Activated naive CD8-positive, alpha-beta T cell treated with anti-CD3 and anti-CD28 coated beads for 36 hours (primary cell): Measurements from ENCODE around the gene PCDHGB1. TPM values are rescaled to one million over a fixed set of nuclear protein-coding genes. Genes with fewer than 3 reads are reported as not detected.
"Not testable (repeated sequence)": the region's sequence is repeated elsewhere in the genome, so short reads cannot be mapped to it uniquely, and the experiment has no call there.

Source experiments
- DNase-seq: peaks from one replicate; pipeline ENCODE4 v3.0.0; 2021
- H3K27ac Mint-ChIP-seq: one replicate; pipeline ENCODE4 v1.8.0; 2022; ENCODE audit warnings: mild to moderate bottlenecking, moderate library complexity, mixed read lengths
- H3K27me3 Mint-ChIP-seq: one replicate; pipeline ENCODE4 v1.8.0; 2022; ENCODE audit warnings: mild to moderate bottlenecking, mixed read lengths
- H3K36me3 Mint-ChIP-seq: one replicate; pipeline ENCODE4 v1.8.0; 2021; ENCODE audit warnings: mild to moderate bottlenecking, mixed read lengths
- H3K4me1 Mint-ChIP-seq: one replicate; pipeline ENCODE4 v1.8.0; 2021; ENCODE audit warnings: mixed read lengths
- H3K4me3 Mint-ChIP-seq: one replicate; pipeline ENCODE4 v1.8.0; 2022; ENCODE audit warnings: mild to moderate bottlenecking, moderate library complexity, mixed read lengths
- H3K9me3 Mint-ChIP-seq: one replicate; pipeline ENCODE4 v1.8.0; 2022; ENCODE audit warnings: mixed read lengths
- total RNA-seq, 2 experiments: library from RNA; stranded (reverse); gene quantifications; one replicate each; pipeline ENCODE4 v1.2.3, GENCODE V29; 2021

The PCDHGB1 gene
- total RNA-seq, 2 experiments from 2014 or later, result not detected

DNA sequence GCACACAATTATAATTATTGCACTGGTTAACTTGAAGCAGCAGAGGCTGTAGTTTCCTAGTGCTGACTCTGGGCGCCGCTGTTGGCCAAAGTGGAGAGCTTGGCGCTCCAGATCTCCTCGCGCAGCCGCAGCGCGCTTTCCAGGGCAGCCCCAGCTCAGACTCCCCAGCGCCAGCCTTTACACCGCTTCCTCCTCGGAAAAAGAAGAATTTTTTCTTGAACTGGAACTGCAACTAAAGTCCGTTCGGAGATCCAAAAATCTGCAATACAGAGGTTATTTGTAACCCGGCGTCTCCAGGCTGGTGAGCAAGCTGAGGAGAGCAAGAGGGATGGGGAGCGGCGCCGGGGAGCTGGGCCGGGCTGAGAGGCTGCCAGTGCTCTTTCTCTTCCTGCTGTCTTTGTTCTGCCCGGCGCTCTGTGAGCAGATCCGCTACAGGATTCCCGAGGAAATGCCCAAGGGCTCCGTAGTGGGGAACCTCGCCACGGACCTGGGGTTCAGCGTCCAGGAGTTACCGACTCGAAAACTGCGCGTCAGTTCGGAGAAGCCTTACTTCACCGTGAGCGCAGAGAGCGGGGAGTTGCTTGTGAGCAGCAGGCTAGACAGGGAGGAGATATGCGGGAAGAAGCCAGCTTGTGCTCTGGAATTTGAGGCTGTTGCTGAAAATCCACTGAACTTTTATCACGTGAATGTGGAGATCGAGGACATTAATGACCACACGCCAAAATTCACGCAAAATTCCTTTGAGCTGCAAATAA lies 37.8 kb downstream of the PCDHGB1 start, which contains the start of gene PCDHGB4:
Gene PCDHGB4, plus strand, starts transcription at position 142 of the 755 bp plus-strand sequence. Its CDS starts 187 bp downstream, at position 329.
- Mint-ChIP-seq H3K4me3 (peak within 1 kb of the TSS; percentile 37), H3K9me3 (peaks cover 47% of the 10 kb centered on the region)

DNA sequence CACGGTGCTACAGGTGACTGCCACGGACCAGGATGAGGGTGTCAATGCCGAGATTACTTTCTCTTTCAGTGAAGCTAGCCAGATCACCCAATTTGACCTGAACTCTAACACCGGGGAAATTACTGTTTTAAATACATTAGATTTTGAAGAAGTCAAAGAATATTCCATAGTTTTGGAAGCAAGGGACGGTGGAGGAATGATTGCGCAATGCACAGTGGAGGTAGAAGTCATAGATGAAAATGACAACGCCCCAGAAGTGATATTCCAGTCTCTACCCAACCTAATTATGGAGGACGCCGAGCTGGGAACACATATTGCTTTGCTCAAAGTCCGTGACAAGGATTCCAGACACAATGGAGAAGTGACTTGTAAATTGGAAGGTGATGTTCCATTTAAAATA lies 38.8 kb downstream of the PCDHGB1 start:
- no peak for DNase-seq
- no peak overlapping the region for H3K27ac Mint-ChIP-seq
- H3K4me3 Mint-ChIP-seq, result no peak overlapping the region
- H3K4me1 Mint-ChIP-seq, result no peaks in the 10 kb centered on the region
- H3K36me3 Mint-ChIP-seq, result peaks cover 21% of the 10 kb centered on the region
- peaks cover 48% of the 10 kb centered on the region for H3K9me3 Mint-ChIP-seq
- peaks cover 84% of the 10 kb centered on the region for H3K27me3 Mint-ChIP-seq

More for the DNA sequence above, 37.8 kb downstream of the PCDHGB1 start, which contains the start of gene PCDHGB4:
- peaks cover 17% of the 10 kb centered on the region for H3K36me3 Mint-ChIP-seq
- peaks cover 85% of the 10 kb centered on the region for H3K27me3 Mint-ChIP-seq
- not testable (repeated sequence) for H3K4me1 Mint-ChIP-seq, H3K27ac Mint-ChIP-seq, DNase-seq

DNA sequence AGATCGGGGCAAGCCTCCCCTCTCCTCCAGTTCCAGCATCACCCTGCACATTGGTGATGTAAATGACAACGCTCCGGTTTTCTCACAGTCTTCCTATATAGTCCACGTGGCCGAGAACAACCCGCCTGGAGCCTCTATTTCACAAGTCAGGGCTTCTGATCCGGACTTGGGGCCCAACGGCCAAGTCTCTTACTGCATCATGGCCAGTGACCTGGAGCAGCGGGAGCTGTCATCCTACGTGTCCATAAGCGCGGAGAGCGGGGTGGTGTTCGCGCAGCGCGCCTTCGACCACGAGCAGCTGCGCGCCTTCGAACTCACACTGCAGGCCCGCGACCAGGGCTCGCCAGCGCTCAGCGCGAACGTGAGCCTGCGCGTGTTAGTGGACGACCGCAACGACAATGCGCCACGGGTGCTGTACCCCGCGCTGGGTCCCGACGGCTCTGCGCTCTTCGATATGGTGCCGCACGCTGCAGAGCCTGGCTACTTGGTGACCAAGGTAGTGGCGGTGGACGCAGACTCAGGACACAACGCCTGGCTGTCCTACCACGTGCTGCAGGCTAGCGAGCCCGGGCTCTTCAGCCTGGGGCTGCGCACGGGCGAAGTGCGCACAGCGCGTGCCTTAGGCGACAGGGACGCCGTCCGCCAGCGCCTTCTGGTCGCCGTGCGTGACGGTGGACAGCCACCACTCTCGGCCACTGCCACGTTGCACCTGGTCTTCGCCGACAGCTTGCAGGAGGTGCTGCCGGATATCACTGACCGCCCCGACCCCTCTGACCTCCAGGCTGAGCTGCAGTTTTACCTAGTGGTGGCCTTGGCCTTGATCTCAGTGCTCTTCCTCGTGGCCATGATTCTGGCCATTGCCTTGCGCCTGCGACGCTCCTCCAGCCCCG lies 39.5 kb downstream of the PCDHGB1 start:
- Mint-ChIP-seq H3K27me3 (peaks cover 84% of the 10 kb centered on the region), H3K9me3 (peaks cover 48% of the 10 kb centered on the region), H3K36me3 (peaks cover 26% of the 10 kb centered on the region), H3K4me3 (no peak overlapping the region), H3K27ac (no peak overlapping the region), H3K4me1 (no peaks in the 10 kb centered on the region)
- DNase-seq, result no peak

DNA sequence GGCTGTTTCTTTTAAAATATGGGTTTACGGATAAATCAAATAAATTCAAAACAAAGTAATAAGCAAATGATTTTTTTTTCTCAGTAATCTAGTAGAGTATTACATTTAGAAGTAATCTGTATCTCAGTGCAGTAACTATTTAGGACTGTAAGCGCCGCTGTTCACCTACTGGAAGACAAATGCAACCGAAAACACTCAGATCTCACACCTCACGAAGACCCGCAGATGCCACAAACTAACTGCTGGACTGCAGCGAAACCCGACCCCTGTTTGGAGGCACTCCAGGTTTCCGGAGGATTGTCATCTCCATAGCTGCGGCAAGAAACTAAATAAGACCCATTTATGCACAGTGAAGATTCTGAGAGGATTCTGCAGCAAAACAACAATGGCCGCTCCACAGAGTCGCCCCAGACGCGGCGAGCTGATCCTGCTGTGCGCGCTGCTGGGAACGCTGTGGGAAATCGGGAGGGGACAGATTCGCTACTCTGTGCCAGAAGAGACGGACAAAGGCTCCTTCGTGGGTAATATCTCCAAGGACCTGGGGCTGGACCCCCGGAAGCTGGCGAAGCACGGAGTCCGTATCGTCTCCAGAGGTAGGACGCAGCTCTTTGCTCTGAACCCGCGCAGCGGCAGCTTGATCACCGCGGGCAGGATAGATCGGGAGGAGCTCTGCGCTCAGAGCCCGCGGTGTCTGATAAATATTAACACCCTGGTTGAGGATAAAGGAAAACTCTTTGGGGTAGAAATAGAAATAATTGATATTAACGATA lies 42.7 kb downstream of the PCDHGB1 start, which contains the start of gene PCDHGA8:
Gene PCDHGA8, plus strand, starts transcription at position 205 of the 770 bp plus-strand sequence. Its CDS starts 181 bp downstream, at position 386.
- Mint-ChIP-seq H3K27me3 (peaks cover 82% of the 10 kb centered on the region), H3K27ac (no peak within 1 kb of the TSS), H3K4me3 (no peak within 1 kb of the TSS), H3K4me1 (no peaks in the 10 kb centered on the region), H3K9me3 (peaks cover 35% of the 10 kb centered on the region), H3K36me3 (peaks cover 24% of the 10 kb centered on the region)
- DNase-seq, result no peak

DNA sequence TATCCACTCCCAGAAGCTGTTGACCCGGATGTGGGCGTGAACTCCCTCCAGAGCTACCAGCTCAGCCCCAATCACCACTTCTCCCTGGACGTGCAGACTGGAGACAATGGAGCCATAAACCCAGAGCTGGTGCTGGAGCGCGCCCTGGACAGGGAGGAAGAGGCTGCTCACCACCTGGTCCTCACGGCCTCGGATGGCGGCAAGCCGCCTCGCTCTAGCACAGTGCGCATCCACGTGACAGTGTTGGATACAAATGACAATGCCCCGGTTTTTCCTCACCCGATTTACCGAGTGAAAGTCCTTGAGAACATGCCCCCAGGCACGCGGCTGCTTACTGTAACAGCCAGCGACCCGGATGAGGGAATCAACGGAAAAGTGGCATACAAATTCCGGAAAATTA lies 43.4 kb downstream of the PCDHGB1 start:
- H3K4me1 Mint-ChIP-seq, result no peaks in the 10 kb centered on the region
- peaks cover 33% of the 10 kb centered on the region for H3K9me3 Mint-ChIP-seq
- no peak for DNase-seq
- no peak overlapping the region for H3K27ac Mint-ChIP-seq
- H3K4me3 Mint-ChIP-seq, result no peak overlapping the region
- peaks cover 82% of the 10 kb centered on the region for H3K27me3 Mint-ChIP-seq
- peaks cover 23% of the 10 kb centered on the region for H3K36me3 Mint-ChIP-seq

DNA sequence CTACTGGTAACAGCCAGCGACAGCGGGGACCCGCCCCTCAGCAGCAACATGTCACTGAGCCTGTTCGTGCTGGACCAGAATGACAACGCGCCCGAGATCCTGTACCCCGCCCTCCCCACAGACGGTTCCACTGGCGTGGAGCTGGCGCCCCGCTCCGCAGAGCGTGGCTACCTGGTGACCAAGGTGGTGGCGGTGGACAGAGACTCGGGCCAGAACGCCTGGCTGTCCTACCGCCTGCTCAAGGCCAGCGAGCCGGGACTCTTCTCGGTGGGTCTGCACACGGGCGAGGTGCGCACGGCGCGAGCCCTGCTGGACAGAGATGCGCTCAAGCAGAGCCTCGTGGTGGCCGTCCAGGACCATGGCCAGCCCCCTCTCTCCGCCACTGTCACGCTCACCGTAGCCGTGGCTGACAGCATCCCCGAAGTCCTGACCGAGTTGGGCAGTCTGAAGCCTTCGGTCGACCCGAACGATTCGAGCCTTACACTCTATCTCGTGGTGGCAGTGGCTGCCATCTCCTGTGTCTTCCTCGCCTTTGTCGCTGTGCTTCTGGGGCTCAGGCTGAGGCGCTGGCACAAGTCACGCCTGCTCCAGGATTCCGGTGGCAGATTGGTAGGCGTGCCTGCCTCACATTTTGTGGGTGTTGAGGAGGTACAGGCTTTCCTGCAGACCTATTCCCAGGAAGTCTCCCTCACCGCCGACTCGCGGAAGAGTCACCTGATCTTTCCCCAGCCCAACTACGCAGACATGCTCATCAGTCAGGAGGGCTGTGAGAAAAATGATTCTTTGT lies 44.7 kb downstream of the PCDHGB1 start:
- H3K9me3 Mint-ChIP-seq, result peaks cover 33% of the 10 kb centered on the region
- H3K27ac Mint-ChIP-seq, H3K4me1 Mint-ChIP-seq, DNase-seq, H3K4me3 Mint-ChIP-seq: not testable (repeated sequence)
- peaks cover 82% of the 10 kb centered on the region for H3K27me3 Mint-ChIP-seq
- H3K36me3 Mint-ChIP-seq, result peaks cover 20% of the 10 kb centered on the region

DNA sequence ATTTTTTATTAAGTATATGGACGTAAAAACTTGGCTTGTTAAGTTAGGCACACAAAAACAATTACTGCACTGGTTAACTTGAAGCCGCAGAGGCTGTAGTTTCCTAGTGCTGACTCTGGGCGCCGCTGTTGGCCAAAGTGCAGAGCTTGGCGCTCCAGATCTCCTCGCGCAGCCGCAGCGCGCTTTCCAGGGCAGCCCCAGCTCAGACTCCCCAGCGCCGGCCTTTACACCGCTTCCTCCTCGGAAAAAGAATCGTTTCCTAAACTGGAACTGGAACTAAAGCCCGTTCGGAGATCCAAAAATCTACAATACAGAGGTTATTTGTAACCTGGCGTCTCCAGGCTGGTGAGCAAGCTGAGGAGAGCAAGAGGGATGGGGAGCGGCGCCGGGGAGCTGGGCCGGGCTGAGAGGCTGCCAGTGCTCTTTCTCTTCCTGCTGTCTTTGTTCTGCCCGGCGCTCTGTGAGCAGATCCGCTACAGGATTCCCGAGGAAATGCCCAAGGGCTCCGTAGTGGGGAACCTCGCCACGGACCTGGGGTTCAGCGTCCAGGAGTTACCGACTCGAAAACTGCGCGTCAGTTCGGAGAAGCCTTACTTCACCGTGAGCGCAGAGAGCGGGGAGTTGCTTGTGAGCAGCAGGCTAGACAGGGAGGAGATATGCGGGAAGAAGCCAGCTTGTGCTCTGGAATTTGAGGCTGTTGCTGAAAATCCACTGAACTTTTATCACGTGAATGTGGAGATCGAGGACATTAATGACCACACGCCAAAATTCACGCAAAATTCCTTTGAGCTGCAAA lies 48.1 kb downstream of the PCDHGB1 start, which contains the start of gene PCDHGB5:
Gene PCDHGB5, plus strand, starts transcription at position 192 of the 796 bp plus-strand sequence. Its CDS starts 181 bp downstream, at position 373.
- peaks cover 30% of the 10 kb centered on the region for H3K9me3 Mint-ChIP-seq
- peak within 1 kb of the TSS; percentile 61 for H3K4me3 Mint-ChIP-seq
- H3K36me3 Mint-ChIP-seq, result peaks cover 21% of the 10 kb centered on the region
- H3K4me1 Mint-ChIP-seq, H3K27ac Mint-ChIP-seq: not testable (repeated sequence)
- DNase-seq, result peak; percentile 53
- H3K27me3 Mint-ChIP-seq, result peaks cover 81% of the 10 kb centered on the region

DNA sequence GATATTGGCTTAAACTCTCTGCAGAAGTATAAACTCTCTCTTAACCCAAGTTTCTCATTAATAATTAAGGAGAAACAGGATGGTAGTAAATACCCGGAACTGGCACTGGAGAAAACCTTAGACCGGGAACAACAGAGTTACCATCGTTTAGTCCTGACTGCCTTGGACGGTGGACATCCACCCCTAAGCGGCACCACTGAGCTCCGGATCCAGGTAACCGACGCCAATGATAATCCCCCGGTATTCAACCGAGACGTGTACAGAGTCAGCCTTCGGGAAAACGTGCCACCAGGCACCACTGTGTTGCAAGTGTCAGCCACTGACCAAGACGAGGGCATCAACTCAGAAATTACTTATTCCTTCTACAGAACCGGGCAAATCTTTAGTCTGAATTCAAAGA lies 48.7 kb downstream of the PCDHGB1 start:
- peaks cover 1% of the 10 kb centered on the region for H3K4me1 Mint-ChIP-seq
- H3K4me3 Mint-ChIP-seq, result no peak overlapping the region
- peaks cover 18% of the 10 kb centered on the region for H3K36me3 Mint-ChIP-seq
- H3K9me3 Mint-ChIP-seq, result peaks cover 27% of the 10 kb centered on the region
- peaks cover 82% of the 10 kb centered on the region for H3K27me3 Mint-ChIP-seq
- H3K27ac Mint-ChIP-seq, result no peak overlapping the region
- no peak for DNase-seq

DNA sequence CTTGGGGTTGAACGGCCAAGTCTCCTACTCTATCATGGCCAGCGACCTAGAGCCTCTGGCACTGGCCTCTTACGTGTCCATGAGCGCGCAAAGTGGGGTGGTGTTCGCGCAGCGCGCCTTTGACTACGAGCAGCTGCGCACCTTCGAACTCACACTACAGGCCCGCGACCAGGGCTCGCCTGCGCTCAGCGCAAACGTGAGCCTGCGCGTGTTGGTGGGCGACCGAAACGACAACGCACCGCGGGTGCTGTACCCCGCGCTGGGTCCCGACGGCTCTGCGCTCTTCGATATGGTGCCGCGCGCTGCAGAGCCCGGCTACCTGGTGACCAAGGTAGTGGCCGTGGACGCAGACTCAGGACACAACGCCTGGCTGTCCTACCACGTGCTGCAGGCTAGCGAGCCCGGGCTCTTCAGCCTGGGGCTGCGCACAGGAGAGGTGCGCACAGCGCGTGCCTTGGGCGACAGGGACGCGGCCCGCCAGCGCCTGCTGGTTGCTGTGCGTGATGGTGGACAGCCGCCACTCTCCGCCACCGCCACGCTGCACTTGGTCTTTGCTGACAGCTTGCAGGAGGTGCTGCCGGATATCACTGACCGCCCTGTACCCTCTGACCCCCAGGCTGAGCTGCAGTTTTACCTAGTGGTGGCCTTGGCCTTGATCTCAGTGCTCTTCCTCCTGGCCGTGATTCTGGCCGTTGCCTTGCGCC lies 49.8 kb downstream of the PCDHGB1 start:
- H3K9me3 Mint-ChIP-seq, result peaks cover 21% of the 10 kb centered on the region
- H3K4me3 Mint-ChIP-seq, result no peak overlapping the region
- H3K27ac Mint-ChIP-seq, result no peak overlapping the region
- peaks cover 15% of the 10 kb centered on the region for H3K36me3 Mint-ChIP-seq
- H3K27me3 Mint-ChIP-seq, result peaks cover 82% of the 10 kb centered on the region
- peaks cover 1% of the 10 kb centered on the region for H3K4me1 Mint-ChIP-seq
- no peak for DNase-seq

Other genes with a start within 250 kb of the PCDHGB1 start
- not detected for gene PCDHB3, start 249.6 kb upstream of the PCDHGB1 start, total RNA-seq
- not detected for gene PCDHB4, start 228.3 kb upstream of the PCDHGB1 start, total RNA-seq
- gene PCDHB5, start 214.9 kb upstream of the PCDHGB1 start, total RNA-seq, result not detected
- gene PCDHB6, start 200.0 kb upstream of the PCDHGB1 start, total RNA-seq, result not detected
- gene PCDHB7, start 177.5 kb upstream of the PCDHGB1 start, total RNA-seq, result not detected
- not detected for gene PCDHB8, start 172.3 kb upstream of the PCDHGB1 start, total RNA-seq
- gene PCDHB16, start 167.7 kb upstream of the PCDHGB1 start, total RNA-seq, result not detected
- not detected for gene PCDHB9, start 162.9 kb upstream of the PCDHGB1 start, total RNA-seq
- gene PCDHB10, start 157.7 kb upstream of the PCDHGB1 start, total RNA-seq, result not detected
- not detected for gene PCDHB11, start 150.5 kb upstream of the PCDHGB1 start, total RNA-seq
- not detected for gene PCDHB12, start 141.4 kb upstream of the PCDHGB1 start, total RNA-seq
- gene PCDHB13, start 136.2 kb upstream of the PCDHGB1 start, total RNA-seq, result not detected
- not detected for gene PCDHB14, start 126.8 kb upstream of the PCDHGB1 start, total RNA-seq
- gene PCDHB15, start 104.7 kb upstream of the PCDHGB1 start, total RNA-seq, result not detected
- gene SLC25A2, start 46.0 kb upstream of the PCDHGB1 start, total RNA-seq, result under 1 TPM in 1 of 2 experiments, not detected in 1; 0.21 TPM
- 10 to 100 TPM; 60.4 to 60.5 TPM for gene TAF7, start 29.3 kb upstream of the PCDHGB1 start, total RNA-seq
- not detected for gene PCDHGA1, start 19.6 kb upstream of the PCDHGB1 start, total RNA-seq
- not detected for gene PCDHGA2, start 11.3 kb upstream of the PCDHGB1 start, total RNA-seq
- not detected for gene PCDHGA3, start 6.3 kb upstream of the PCDHGB1 start, total RNA-seq
- under 1 TPM in 1 of 2 experiments, not detected in 1; 0.12 TPM for gene PCDHGA4, start 4.9 kb downstream of the PCDHGB1 start, total RNA-seq
- under 1 TPM in 1 of 2 experiments, not detected in 1; 0.10 TPM for gene PCDHGB2, start 9.9 kb downstream of the PCDHGB1 start, total RNA-seq
- gene PCDHGA5, start 14.1 kb downstream of the PCDHGB1 start, total RNA-seq, result under 1 TPM in 1 of 2 experiments, not detected in 1; 0.06 TPM
- not detected for gene PCDHGB3, start 20.1 kb downstream of the PCDHGB1 start, total RNA-seq
- gene PCDHGA6, start 23.8 kb downstream of the PCDHGB1 start, total RNA-seq, result under 1 TPM; 0.08 TPM
- not detected for gene PCDHGA7, start 32.6 kb downstream of the PCDHGB1 start, total RNA-seq
- not detected for gene PCDHGB4, start 37.6 kb downstream of the PCDHGB1 start, total RNA-seq
- not detected for gene PCDHGA8, start 42.5 kb downstream of the PCDHGB1 start, total RNA-seq
- gene PCDHGB5, start 47.8 kb downstream of the PCDHGB1 start, total RNA-seq, result under 1 TPM; 0.16 to 0.26 TPM
- gene PCDHGA9, start 52.7 kb downstream of the PCDHGB1 start, total RNA-seq, result not detected
- gene PCDHGB6, start 57.9 kb downstream of the PCDHGB1 start, total RNA-seq, result not detected
- under 1 TPM in 1 of 2 experiments, not detected in 1; 0.06 TPM for gene PCDHGA10, start 62.9 kb downstream of the PCDHGB1 start, total RNA-seq
- not detected for gene PCDHGB7, start 67.6 kb downstream of the PCDHGB1 start, total RNA-seq
- gene PCDHGA11, start 71.0 kb downstream of the PCDHGB1 start, total RNA-seq, result under 1 TPM in 1 of 2 experiments, not detected in 1; 0.06 TPM
- gene PCDHGA12, start 80.4 kb downstream of the PCDHGB1 start, total RNA-seq, result under 1 TPM in 1 of 2 experiments, not detected in 1; 0.08 TPM
- under 1 TPM in 1 of 2 experiments, not detected in 1; 0.33 TPM for gene PCDHGC3, start 125.9 kb downstream of the PCDHGB1 start, total RNA-seq
- not detected for gene PCDHGC4, start 134.9 kb downstream of the PCDHGB1 start, total RNA-seq
- gene PCDHGC5, start 139.0 kb downstream of the PCDHGB1 start, total RNA-seq, result not detected